ENCODE data around the gene OR2T3. TPM values are rescaled to one million over a fixed set of nuclear protein-coding genes. Genes with fewer than 3 reads are reported as not detected.
"Not testable (repeated sequence)": the region's sequence is repeated elsewhere in the genome, so short reads cannot be mapped to it uniquely, and the experiment has no call there.

The OR2T3 gene
- 2.2 TPM for polyA plus RNA-seq (2012; ENCODE audit: missing spikeins)

- not testable (repeated sequence) for DNase-seq (ENCODE audit: insufficient read length); FAIRE-seq
Observed at GRCh38 chr1:248473051-248473450, at the start of gene OR2T3. OR2T3 (plus strand) TSS chr1:248473351; CDS start chr1:248473351, 0 bp downstream.

- FAIRE-seq; DNase-seq (ENCODE audit: insufficient read length): not testable (repeated sequence)
Observed at GRCh38 chr1:248427526-248428191, 45.5 kb upstream of the OR2T3 start.

- DNase-seq (ENCODE audit: insufficient read length): not testable (repeated sequence)
- FAIRE-seq: peak; percentile 98
Observed at GRCh38 chr1:248428192-248428533, 45.0 kb upstream of the OR2T3 start.

GRCh38 chr1:248431683-248432082, 41.5 kb upstream of the OR2T3 start:
- FAIRE-seq; DNase-seq (ENCODE audit: insufficient read length): not testable (repeated sequence)

GRCh38 chr1:248432201-248432600, 41.0 kb upstream of the OR2T3 start:
- peak; percentile 93 for FAIRE-seq
- DNase-seq (ENCODE audit: insufficient read length): not testable (repeated sequence)

GRCh38 chr1:248433811-248434415, 39.2 kb upstream of the OR2T3 start:
- not testable (repeated sequence) for FAIRE-seq; DNase-seq (ENCODE audit: insufficient read length)

- peak; percentile 90 for FAIRE-seq
- not testable (repeated sequence) for DNase-seq (ENCODE audit: insufficient read length)
Observed at GRCh38 chr1:248434913-248435312, 38.2 kb upstream of the OR2T3 start.

- FAIRE-seq: not testable (repeated sequence)
Observed at GRCh38 chr1:248436303-248436702, 36.8 kb upstream of the OR2T3 start.

GRCh38 chr1:248438668-248439067, 34.5 kb upstream of the OR2T3 start:
- DNase-seq (ENCODE audit: insufficient read length): not testable (repeated sequence)
- peak; percentile 94 for FAIRE-seq

More at GRCh38 chr1:248436303-248436702, 36.8 kb upstream of the OR2T3 start:
- DNase-seq (ENCODE audit: insufficient read length): not testable (repeated sequence)

- not testable (repeated sequence) for DNase-seq (ENCODE audit: insufficient read length)
- peak; percentile 83 for FAIRE-seq
Observed at GRCh38 chr1:248439283-248439682, 33.9 kb upstream of the OR2T3 start.

- DNase-seq (ENCODE audit: insufficient read length); FAIRE-seq: not testable (repeated sequence)
Observed at GRCh38 chr1:248442500-248443277, 30.5 kb upstream of the OR2T3 start.

GRCh38 chr1:248444603-248445002, 28.5 kb upstream of the OR2T3 start:
- FAIRE-seq: not testable (repeated sequence)

GRCh38 chr1:248445399-248445798, 27.8 kb upstream of the OR2T3 start, which contains the start of gene OR2T2:
OR2T2 (plus strand) TSS chr1:248445637; CDS start chr1:248452798, 7,161 bp downstream.
- DNase-seq (ENCODE audit: insufficient read length): not testable (repeated sequence)
- FAIRE-seq: peak; percentile 46

More at GRCh38 chr1:248444603-248445002, 28.5 kb upstream of the OR2T3 start:
- not testable (repeated sequence) for DNase-seq (ENCODE audit: insufficient read length)

GRCh38 chr1:248448409-248449074, 24.6 kb upstream of the OR2T3 start:
- peak; percentile 97 for FAIRE-seq

More at GRCh38 chr1:248448409-248449074, 24.6 kb upstream of the OR2T3 start:
- not testable (repeated sequence) for DNase-seq (ENCODE audit: insufficient read length)
